Hepatocyte (in vitro differentiated cells): Measurements from ENCODE around the gene C2orf81.

Experiments used
- EZH2 ChIP-seq: fragments of 200-600 bp; sonication (generic); IDR thresholded peaks from 2 replicates; pipeline ENCODE4 v1.6.1; 2016; ENCODE audit warnings: antibody characterized with exemption, mild to moderate bottlenecking, borderline replicate concordance
- EZH2phosphoT487 ChIP-seq: fragments of 200-600 bp; sonication (generic); IDR thresholded peaks from one replicate; pipeline ENCODE4 v1.6.1; 2018; ENCODE audit warnings: antibody characterized with exemption, mild to moderate bottlenecking, low read depth, moderate library complexity; ENCODE audit not compliant: unreplicated experiment, severe bottlenecking
- TF ChIP-seq, protein P1 (sequence below): fragments of 200-600 bp; sonication (generic); IDR thresholded peaks from 2 replicates; pipeline ENCODE4 v1.5.1; 2016; ENCODE audit warnings: antibody characterized with exemption, mild to moderate bottlenecking; ENCODE audit not compliant: poor library complexity

DNA sequence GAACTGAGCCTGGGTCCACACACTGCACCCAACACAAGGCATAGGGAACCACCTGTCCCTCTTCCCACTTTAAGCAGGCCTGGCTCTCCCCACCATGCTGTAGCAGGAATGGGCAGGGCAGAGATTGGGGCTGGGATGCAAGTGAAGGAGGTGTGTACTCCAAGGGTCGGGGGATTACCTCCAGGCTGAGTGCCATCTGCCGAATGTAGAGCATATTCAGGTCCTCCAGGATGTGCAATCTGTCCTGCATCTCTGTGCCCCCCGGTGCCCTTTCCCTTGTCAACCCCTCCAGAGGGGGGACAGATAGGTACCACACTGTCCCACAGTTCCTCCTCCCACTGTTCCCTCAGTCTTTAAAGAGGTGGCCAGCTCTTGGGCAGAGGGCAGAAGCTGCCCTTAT lies 18.0 kb upstream of the C2orf81 start:
- TF ChIP-seq EZH2phosphoT487 (no peak), EZH2 (no peak)
- TF ChIP-seq, protein P1, sequence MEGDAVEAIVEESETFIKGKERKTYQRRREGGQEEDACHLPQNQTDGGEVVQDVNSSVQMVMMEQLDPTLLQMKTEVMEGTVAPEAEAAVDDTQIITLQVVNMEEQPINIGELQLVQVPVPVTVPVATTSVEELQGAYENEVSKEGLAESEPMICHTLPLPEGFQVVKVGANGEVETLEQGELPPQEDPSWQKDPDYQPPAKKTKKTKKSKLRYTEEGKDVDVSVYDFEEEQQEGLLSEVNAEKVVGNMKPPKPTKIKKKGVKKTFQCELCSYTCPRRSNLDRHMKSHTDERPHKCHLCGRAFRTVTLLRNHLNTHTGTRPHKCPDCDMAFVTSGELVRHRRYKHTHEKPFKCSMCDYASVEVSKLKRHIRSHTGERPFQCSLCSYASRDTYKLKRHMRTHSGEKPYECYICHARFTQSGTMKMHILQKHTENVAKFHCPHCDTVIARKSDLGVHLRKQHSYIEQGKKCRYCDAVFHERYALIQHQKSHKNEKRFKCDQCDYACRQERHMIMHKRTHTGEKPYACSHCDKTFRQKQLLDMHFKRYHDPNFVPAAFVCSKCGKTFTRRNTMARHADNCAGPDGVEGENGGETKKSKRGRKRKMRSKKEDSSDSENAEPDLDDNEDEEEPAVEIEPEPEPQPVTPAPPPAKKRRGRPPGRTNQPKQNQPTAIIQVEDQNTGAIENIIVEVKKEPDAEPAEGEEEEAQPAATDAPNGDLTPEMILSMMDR, result no peak
